ENCODE measurements around the gene STEAP2. TPM values are rescaled to one million over a fixed set of nuclear protein-coding genes. Genes with fewer than 3 reads are reported as not detected.

Gene STEAP2
- polyA plus RNA-seq, 3 donors: not detected

DNA sequence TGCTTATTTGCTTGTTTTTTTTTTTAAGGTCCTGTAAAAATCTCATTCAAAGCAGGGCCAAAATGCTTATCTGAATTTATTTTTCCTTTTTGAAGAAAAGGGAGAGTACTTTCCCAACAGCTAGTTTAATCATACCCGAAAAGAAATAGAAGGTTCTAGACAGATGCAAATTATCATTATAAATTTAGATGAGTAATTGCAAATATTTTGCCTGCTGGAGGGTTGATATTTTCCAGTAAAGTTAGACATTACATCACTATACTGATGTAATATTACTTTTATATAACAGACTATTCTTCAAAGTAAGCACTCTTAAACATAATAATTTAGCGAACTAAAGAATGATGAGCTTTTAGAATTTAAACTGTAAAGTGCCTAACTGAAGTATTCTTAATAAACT is 19.3 kb downstream of the STEAP2 start:
- Mint-ChIP-seq H3K4me1 (no peaks in the 10 kb centered on the region), H3K27ac (no peak overlapping the region), H3K9me3 (no peaks in the 10 kb centered on the region), H3K4me3 (no peak overlapping the region), H3K27me3 (ENCODE audit: low read depth in 3 of 3) (peaks cover 4 to 5% (median 5%) of the 10 kb centered on the region in 3 donors), H3K36me3 (no peaks in the 10 kb centered on the region)
- Histone ChIP-seq H2AFZ (ENCODE audit: insufficient read depth, low read depth, low read length, poor library complexity, severe bottlenecking) (no peak overlapping the region), H3K79me2 (ENCODE audit: insufficient read depth, low read length) (no peaks in the 10 kb centered on the region), H3K9me3 (replicated peaks in 1 of 2; ENCODE audit: control insufficient read depth in 1 of 2, insufficient read depth in 1 of 2, low read length in 2 of 2) (no peaks in the 10 kb centered on the region), H4K20me1 (ENCODE audit: insufficient read depth, low read length) (no peaks in the 10 kb centered on the region), H3K4me1 (ENCODE audit: control insufficient read depth in 1 of 2, insufficient read depth in 2 of 2, low read length in 2 of 2) (no peaks in the 10 kb centered on the region), H3K4me3 (replicated peaks in 1 of 3; ENCODE audit: low read depth in 2 of 3, low read length in 3 of 3) (no peak overlapping the region), H3K9ac (ENCODE audit: insufficient read depth, low read length, poor library complexity, severe bottlenecking) (no peak overlapping the region), H3K27ac (ENCODE audit: low read depth in 1 of 2, low read length in 2 of 2) (no peak overlapping the region), H3K27me3 (ENCODE audit: control insufficient read depth in 2 of 2, insufficient read depth in 2 of 2, low read length in 2 of 2) (no peaks in the 10 kb centered on the region), H3K36me3 (replicated peaks in 1 of 2; ENCODE audit: control insufficient read depth in 1 of 2, insufficient read depth in 2 of 2, low read length in 2 of 2) (no peaks in the 10 kb centered on the region), H3K4me2 (replicated peaks; ENCODE audit: extremely low read depth, low read length, poor library complexity, severe bottlenecking) (no peak overlapping the region)
- no peak for DNase-seq
- intact Hi-C loops (cut with micrococcal nuclease): no loop called here
- no CpG with 5 or more reads among the region's 2 CpGs for WGBS (ENCODE audit: insufficient coverage)
- TF ChIP-seq, protein P1, sequence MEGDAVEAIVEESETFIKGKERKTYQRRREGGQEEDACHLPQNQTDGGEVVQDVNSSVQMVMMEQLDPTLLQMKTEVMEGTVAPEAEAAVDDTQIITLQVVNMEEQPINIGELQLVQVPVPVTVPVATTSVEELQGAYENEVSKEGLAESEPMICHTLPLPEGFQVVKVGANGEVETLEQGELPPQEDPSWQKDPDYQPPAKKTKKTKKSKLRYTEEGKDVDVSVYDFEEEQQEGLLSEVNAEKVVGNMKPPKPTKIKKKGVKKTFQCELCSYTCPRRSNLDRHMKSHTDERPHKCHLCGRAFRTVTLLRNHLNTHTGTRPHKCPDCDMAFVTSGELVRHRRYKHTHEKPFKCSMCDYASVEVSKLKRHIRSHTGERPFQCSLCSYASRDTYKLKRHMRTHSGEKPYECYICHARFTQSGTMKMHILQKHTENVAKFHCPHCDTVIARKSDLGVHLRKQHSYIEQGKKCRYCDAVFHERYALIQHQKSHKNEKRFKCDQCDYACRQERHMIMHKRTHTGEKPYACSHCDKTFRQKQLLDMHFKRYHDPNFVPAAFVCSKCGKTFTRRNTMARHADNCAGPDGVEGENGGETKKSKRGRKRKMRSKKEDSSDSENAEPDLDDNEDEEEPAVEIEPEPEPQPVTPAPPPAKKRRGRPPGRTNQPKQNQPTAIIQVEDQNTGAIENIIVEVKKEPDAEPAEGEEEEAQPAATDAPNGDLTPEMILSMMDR (IDR thresholded peaks at IDR 0.05): no peak

DNA sequence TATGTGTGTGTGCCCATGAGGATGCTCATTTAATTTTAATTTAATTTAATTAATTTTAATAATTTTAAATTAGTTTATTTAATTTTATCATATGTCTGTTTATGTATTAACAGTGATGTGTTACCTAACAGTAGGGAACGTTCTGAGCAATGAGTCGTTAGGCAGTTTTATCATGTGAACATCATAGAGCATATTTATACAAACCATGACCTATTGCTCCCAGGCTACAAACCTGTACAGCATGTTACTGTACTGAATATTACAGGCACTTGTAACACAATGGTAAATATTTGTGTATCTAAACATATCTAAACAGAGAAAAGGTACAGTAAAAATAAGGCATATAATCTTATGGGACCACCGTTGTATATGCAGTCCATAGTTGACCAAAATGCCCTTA is 19.8 kb downstream of the STEAP2 start:
- Histone ChIP-seq H3K4me1 (ENCODE audit: control insufficient read depth in 1 of 2, insufficient read depth in 2 of 2, low read length in 2 of 2) (no peaks in the 10 kb centered on the region), H3K4me2 (replicated peaks; ENCODE audit: extremely low read depth, low read length, poor library complexity, severe bottlenecking) (no peak overlapping the region), H3K9ac (ENCODE audit: insufficient read depth, low read length, poor library complexity, severe bottlenecking) (no peak overlapping the region), H2AFZ (ENCODE audit: insufficient read depth, low read depth, low read length, poor library complexity, severe bottlenecking) (no peak overlapping the region), H3K27ac (ENCODE audit: low read depth in 1 of 2, low read length in 2 of 2) (no peak overlapping the region), H3K9me3 (replicated peaks in 1 of 2; ENCODE audit: control insufficient read depth in 1 of 2, insufficient read depth in 1 of 2, low read length in 2 of 2) (no peaks in the 10 kb centered on the region), H3K4me3 (replicated peaks in 1 of 3; ENCODE audit: low read depth in 2 of 3, low read length in 3 of 3) (no peak overlapping the region), H3K79me2 (ENCODE audit: insufficient read depth, low read length) (no peaks in the 10 kb centered on the region), H3K36me3 (replicated peaks in 1 of 2; ENCODE audit: control insufficient read depth in 1 of 2, insufficient read depth in 2 of 2, low read length in 2 of 2) (no peaks in the 10 kb centered on the region), H3K27me3 (ENCODE audit: control insufficient read depth in 2 of 2, insufficient read depth in 2 of 2, low read length in 2 of 2) (no peaks in the 10 kb centered on the region), H4K20me1 (ENCODE audit: insufficient read depth, low read length) (no peaks in the 10 kb centered on the region)
- DNase-seq: no peak
- TF ChIP-seq, protein P1 (IDR thresholded peaks at IDR 0.05): no peak
- no peak overlapping the region for H3K4me3 Mint-ChIP-seq
- no peaks in the 10 kb centered on the region for H3K36me3 Mint-ChIP-seq
- H3K9me3 Mint-ChIP-seq: no peaks in the 10 kb centered on the region
- no peak overlapping the region for H3K27ac Mint-ChIP-seq
- WGBS (ENCODE audit: insufficient coverage): no CpG with 5 or more reads among the region's 3 CpGs
- H3K27me3 Mint-ChIP-seq (ENCODE audit: low read depth in 3 of 3): peaks cover 4 to 5% (median 5%) of the 10 kb centered on the region in 3 donors
- intact Hi-C loops (cut with micrococcal nuclease): no loop called here
- H3K4me1 Mint-ChIP-seq: no peaks in the 10 kb centered on the region
